HCT116 (cell line): ENCODE results near the gene SEC16A. TPM values are rescaled to one million over a fixed set of nuclear protein-coding genes. Genes with fewer than 3 reads are reported as not detected.

Experiments
- ATAC-seq: fragments of 200-7000 bp; cut with Tn5 transposase; 2 replicates; pipeline ENCODE4 v1.9.1; 2020; ENCODE audit warnings: mild to moderate bottlenecking, moderate library complexity
- BruUV-seq: library from RNA; stranded (reverse); fragments of 400-500 nt; replicated peaks from 2 replicates; lab custom pipeline; 2021; lab: Mats Ljungman, UMichigan
- CTCF ChIA-PET: fragments of 300-600 bp; sonication (Branson Sonifier 250); formaldehyde crosslinking; loops from one replicate; lab custom pipeline; 2021; ENCODE audit warnings: antibody characterized with exemption; lab: Charles Lee
- POLR2A ChIA-PET: fragments of 300-600, 350-600 bp; sonication (Branson Sonifier 250); formaldehyde crosslinking; loops from one replicate; lab custom pipeline; 2021; ENCODE audit warnings: antibody characterized with exemption; lab: Charles Lee
- RAD21 ChIA-PET, 2 experiments: fragments of 300-600 bp; sonication (Branson Sonifier 250); formaldehyde crosslinking; loops; one replicate each; lab custom pipeline; 2023; ENCODE audit warnings: low total read pairs in 2 of 2; ENCODE audit not compliant: uncharacterized antibody in 2 of 2, unreplicated experiment in 2 of 2, low non-redundant PET in 1 of 2; lab: Charles Lee
- DNase-seq: peaks from one replicate; pipeline ENCODE4 v3.0.0-alpha.2; 2010; ENCODE audit warnings: low read depth, low spot score
- H2AFZ ChIP-seq: fragments of 200-600 bp; shearing (Covaris generic), sonication (generic); 2 replicates; pipeline ENCODE4 v1.6.1; 2017; ENCODE audit warnings: low read depth, mixed run types, mixed read lengths, antibody characterized with exemption, low read length; ENCODE audit not compliant: poor library complexity, severe bottlenecking
- H3K27ac ChIP-seq: 2 replicates; pipeline ENCODE4 v1.5.1; 2012; ENCODE audit warnings: low read depth, low read length
- H3K27me3 ChIP-seq: fragments of 200-600 bp; sonication (generic); 2 replicates; pipeline ENCODE4 v1.6.1; 2016; ENCODE audit warnings: mixed run types, low read length, mixed read lengths; ENCODE audit not compliant: insufficient read depth
- H3K36me3 ChIP-seq, 2 experiments: fragments of 200-500 bp in 1 of 2; fragments of 200-600 bp in 1 of 2; sonication (Bioruptor generic) in 1 of 2; sonication (generic) in 1 of 2; 2 replicates each; pipeline versions ENCODE4 v1.5.1 to v1.6.1; 2014 to 2016; ENCODE audit warnings: low read length in 2 of 2, inconsistent platforms in 1 of 2, mixed read lengths in 1 of 2, mixed run types in 1 of 2; ENCODE audit not compliant: insufficient read depth in 2 of 2, control insufficient read depth in 1 of 2
- H3K4me1 ChIP-seq, 2 experiments: fragments of 200-600 bp in 1 of 2; sonication (generic) in 1 of 2; 2 replicates each; pipeline versions ENCODE4 v1.5.1 to v1.6.1; 2012 to 2017; ENCODE audit warnings: low read length in 2 of 2, inconsistent platforms in 1 of 2, mild to moderate bottlenecking in 1 of 2, mixed read lengths in 1 of 2, mixed run types in 1 of 2, moderate library complexity in 1 of 2; ENCODE audit not compliant: insufficient read depth in 2 of 2, control insufficient read depth in 1 of 2
- H3K4me2 ChIP-seq: fragments of 200-600 bp; sonication (generic); 2 replicates; pipeline ENCODE4 v1.6.1; 2017; ENCODE audit warnings: mixed run types, low read length, mixed read lengths
- H3K4me3 ChIP-seq, 2 experiments: fragments of 200-600 bp in 1 of 2; sonication (generic) in 1 of 2; replicated peaks in 1 of 2; 2 replicates each; pipeline ENCODE4 v1.5.1; 2011 to 2016; ENCODE audit warnings: low read length in 2 of 2, control low read depth in 1 of 2, low read depth in 1 of 2, mild to moderate bottlenecking in 1 of 2, mixed read lengths in 1 of 2, mixed run types in 1 of 2
- H3K79me2 ChIP-seq: fragments of 200-600 bp; sonication (generic); 2 replicates; pipeline ENCODE4 v1.6.1; 2017; ENCODE audit warnings: mild to moderate bottlenecking, mixed run types, low read length, moderate library complexity, mixed read lengths; ENCODE audit not compliant: insufficient read depth
- H3K9ac ChIP-seq: fragments of 200-600 bp; sonication (generic); 2 replicates; pipeline ENCODE4 v1.6.1; 2016; ENCODE audit warnings: low read length, mixed read lengths
- H3K9me2 ChIP-seq: fragments of 200-600 bp; sonication (generic), shearing (Covaris generic); 2 replicates; pipeline ENCODE4 v1.6.1; 2017; ENCODE audit warnings: mixed run types, mild to moderate bottlenecking, moderate library complexity; ENCODE audit not compliant: insufficient read depth
- H3K9me3 ChIP-seq, 2 experiments: fragments of 200-500 bp in 1 of 2; fragments of 200-600 bp in 1 of 2; sonication (Bioruptor generic) in 1 of 2; sonication (generic) in 1 of 2; 2 replicates each; pipeline ENCODE4 v1.6.1; 2014 to 2017; ENCODE audit warnings: low read length in 2 of 2, mixed read lengths in 2 of 2, inconsistent platforms in 1 of 2, low read depth in 1 of 2, mild to moderate bottlenecking in 1 of 2, mixed run types in 1 of 2, moderate library complexity in 1 of 2; ENCODE audit not compliant: control insufficient read depth in 1 of 2, insufficient read depth in 1 of 2
- H4K20me1 ChIP-seq: fragments of 200-600 bp; sonication (generic), shearing (Covaris generic); 2 replicates; pipeline ENCODE4 v1.6.1; 2017; ENCODE audit warnings: mixed run types, mild to moderate bottlenecking, moderate library complexity; ENCODE audit not compliant: insufficient read depth
- CBX3 ChIP-seq: IDR thresholded peaks from 2 replicates; pipeline ENCODE4 v1.6.1; 2012; ENCODE audit warnings: low read depth
- CEBPB ChIP-seq: IDR thresholded peaks from 2 replicates; pipeline ENCODE4 v1.6.1; 2012; ENCODE audit warnings: low read depth
- EGR1 ChIP-seq: IDR thresholded peaks from 2 replicates; pipeline ENCODE4 v1.6.1; 2012; ENCODE audit warnings: low read depth
- ELF1 ChIP-seq: IDR thresholded peaks from 2 replicates; pipeline ENCODE4 v1.6.1; 2012; ENCODE audit warnings: low read depth, borderline replicate concordance
- EZH2phosphoT487 ChIP-seq: fragments of 200-600 bp; IDR thresholded peaks from 2 replicates; pipeline ENCODE4 v1.6.1; 2018; ENCODE audit warnings: antibody characterized with exemption, borderline replicate concordance
- FOSL1 ChIP-seq: IDR thresholded peaks from 2 replicates; pipeline ENCODE4 v1.6.1; 2012; ENCODE audit warnings: low read depth
- JUND ChIP-seq: IDR thresholded peaks from 2 replicates; pipeline ENCODE4 v1.6.1; 2012
- MAX ChIP-seq: IDR thresholded peaks from 2 replicates; pipeline ENCODE4 v1.6.1; 2012
- POLR2A ChIP-seq: IDR thresholded peaks from 2 replicates; pipeline ENCODE4 v1.7.0; 2011; ENCODE audit warnings: borderline replicate concordance; ENCODE audit not compliant: insufficient read depth, insufficient read length; ENCODE audit errors: extremely low read depth
- POLR2AphosphoS5 ChIP-seq: IDR thresholded peaks from 2 replicates; pipeline ENCODE4 v1.6.1; 2011; ENCODE audit warnings: mild to moderate bottlenecking, low read depth, low read length, moderate library complexity
- SIN3A ChIP-seq: IDR thresholded peaks from 2 replicates; pipeline ENCODE4 v1.6.1; 2012; ENCODE audit warnings: low read depth
- TCF7L2 ChIP-seq: IDR thresholded peaks from 2 replicates; pipeline ENCODE4 v1.7.0; 2011; ENCODE audit warnings: borderline replicate concordance, inconsistent platforms; ENCODE audit not compliant: insufficient read depth, insufficient read length; ENCODE audit errors: extremely low read depth
- YY1 ChIP-seq: IDR thresholded peaks from 2 replicates; pipeline ENCODE4 v1.6.1; 2011; ENCODE audit warnings: low read length, low read depth, moderate library complexity, mild to moderate bottlenecking; ENCODE audit not compliant: insufficient replicate concordance; ENCODE audit errors: extremely low read depth
- ZFX ChIP-seq: fragments of 450-650 bp; IDR thresholded peaks from 2 replicates; pipeline ENCODE4 v1.6.1; 2017
- ZNF274 ChIP-seq: fragments of 200-500 bp; sonication (Bioruptor generic); IDR thresholded peaks from 2 replicates; pipeline ENCODE4 v1.6.1; 2014; ENCODE audit warnings: mild to moderate bottlenecking, low read depth, low read length, inconsistent platforms
- intact Hi-C: fragments of 100-400 bp; cut with micrococcal nuclease; formaldehyde crosslinking; loops from 2 replicates; pipeline ENCODE4 v1.10.0; 2022
- total RNA-seq: library from RNA; stranded (reverse); gene quantifications from one replicate; pipeline ENCODE4 v1.2.1, GENCODE V29; 2021; ENCODE audit not compliant: unreplicated experiment
- TF ChIP-seq, protein P1 (sequence below): IDR thresholded peaks from 2 replicates; pipeline ENCODE4 v1.6.1; 2011; ENCODE audit warnings: mild to moderate bottlenecking, low read length, moderate library complexity; ENCODE audit not compliant: insufficient replicate concordance; ENCODE audit errors: extremely low read depth

SEC16A gene
- total RNA-seq, 1 experiment from 2014 or later: 49.8 TPM

GRCh38 chr9:136511670-136512592, 29.1 kb upstream of the SEC16A start:
- H4K20me1 ChIP-seq: no peaks in the 10 kb centered on the region
- no peaks in the 10 kb centered on the region for H3K9me3 ChIP-seq
- BruUV-seq: no TSS peak
- H3K36me3 ChIP-seq: peaks cover 12 to 29% of the 10 kb centered on the region in 2 experiments
- no peak for DNase-seq
- no peak overlapping the region for H2AFZ ChIP-seq
- intact Hi-C loops: no loop called here
- no peaks in the 10 kb centered on the region for H3K4me1 ChIP-seq
- POLR2A ChIA-PET: no interaction called here
- no peak overlapping the region for H3K27ac ChIP-seq
- no peaks in the 10 kb centered on the region for H3K9me2 ChIP-seq
- no peak for TF ChIP-seq CEBPB
- H3K4me2 ChIP-seq: no peak overlapping the region
- ATAC-seq: no peak
- H3K4me3 ChIP-seq: no peak overlapping the region
- H3K27me3 ChIP-seq: no peaks in the 10 kb centered on the region
- CTCF ChIA-PET: no interaction called here
- no peaks in the 10 kb centered on the region for H3K79me2 ChIP-seq
- RAD21 ChIA-PET: no interaction called here
- H3K9ac ChIP-seq: no peak overlapping the region

GRCh38 chr9:136511144-136511669, 28.4 kb upstream of the SEC16A start:
- CTCF ChIA-PET: no interaction called here
- RAD21 ChIA-PET: no interaction called here
- H3K9me3 ChIP-seq: no peaks in the 10 kb centered on the region
- H3K36me3 ChIP-seq: peaks cover 12 to 29% of the 10 kb centered on the region in 2 experiments
- no peaks in the 10 kb centered on the region for H4K20me1 ChIP-seq
- TF ChIP-seq SIN3A (no peak), POLR2A (no peak), FOSL1 (no peak), EZH2phosphoT487 (no peak), CBX3 (no peak), YY1 (no peak), ELF1 (no peak), TCF7L2 (no peak), POLR2AphosphoS5 (no peak), JUND (no peak), ZNF274 (no peak), MAX (no peak), EGR1 (no peak), ZFX (no peak)
- TF ChIP-seq, protein P1, sequence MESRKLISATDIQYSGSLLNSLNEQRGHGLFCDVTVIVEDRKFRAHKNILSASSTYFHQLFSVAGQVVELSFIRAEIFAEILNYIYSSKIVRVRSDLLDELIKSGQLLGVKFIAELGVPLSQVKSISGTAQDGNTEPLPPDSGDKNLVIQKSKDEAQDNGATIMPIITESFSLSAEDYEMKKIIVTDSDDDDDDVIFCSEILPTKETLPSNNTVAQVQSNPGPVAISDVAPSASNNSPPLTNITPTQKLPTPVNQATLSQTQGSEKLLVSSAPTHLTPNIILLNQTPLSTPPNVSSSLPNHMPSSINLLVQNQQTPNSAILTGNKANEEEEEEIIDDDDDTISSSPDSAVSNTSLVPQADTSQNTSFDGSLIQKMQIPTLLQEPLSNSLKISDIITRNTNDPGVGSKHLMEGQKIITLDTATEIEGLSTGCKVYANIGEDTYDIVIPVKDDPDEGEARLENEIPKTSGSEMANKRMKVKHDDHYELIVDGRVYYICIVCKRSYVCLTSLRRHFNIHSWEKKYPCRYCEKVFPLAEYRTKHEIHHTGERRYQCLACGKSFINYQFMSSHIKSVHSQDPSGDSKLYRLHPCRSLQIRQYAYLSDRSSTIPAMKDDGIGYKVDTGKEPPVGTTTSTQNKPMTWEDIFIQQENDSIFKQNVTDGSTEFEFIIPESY: no peak
- H3K4me1 ChIP-seq: no peaks in the 10 kb centered on the region
- no peaks in the 10 kb centered on the region for H3K79me2 ChIP-seq
- no peak overlapping the region for H3K27ac ChIP-seq
- ATAC-seq (no peak), DNase-seq (no peak)
- intact Hi-C loops: no loop called here
- H3K4me3 ChIP-seq: no peak overlapping the region
- POLR2A ChIA-PET: no interaction called here
- no peak overlapping the region for H2AFZ ChIP-seq
- no peaks in the 10 kb centered on the region for H3K9me2 ChIP-seq
- no peak overlapping the region for H3K4me2 ChIP-seq
- no TSS peak for BruUV-seq
- no peaks in the 10 kb centered on the region for H3K27me3 ChIP-seq
- H3K9ac ChIP-seq: no peak overlapping the region
